HuH-7.5 (cell line): ENCODE results near the gene FGFR4.
"Not testable (repeated sequence)": the region's sequence is repeated elsewhere in the genome, so short reads cannot be mapped to it uniquely, and the experiment has no call there.

ENCODE experiments used
- DNase-seq: peaks from one replicate; pipeline ENCODE4 v3.0.0; 2011; ENCODE audit warnings: low spot score

FGFR4 gene

GRCh38 chr5:177086654-177087397 is at the start of gene FGFR4:
TSS of gene FGFR4 (plus strand) at chr5:177086915. CDS start at chr5:177089603, 2,688 bp downstream.
- peak; percentile 98 for DNase-seq

DNA sequence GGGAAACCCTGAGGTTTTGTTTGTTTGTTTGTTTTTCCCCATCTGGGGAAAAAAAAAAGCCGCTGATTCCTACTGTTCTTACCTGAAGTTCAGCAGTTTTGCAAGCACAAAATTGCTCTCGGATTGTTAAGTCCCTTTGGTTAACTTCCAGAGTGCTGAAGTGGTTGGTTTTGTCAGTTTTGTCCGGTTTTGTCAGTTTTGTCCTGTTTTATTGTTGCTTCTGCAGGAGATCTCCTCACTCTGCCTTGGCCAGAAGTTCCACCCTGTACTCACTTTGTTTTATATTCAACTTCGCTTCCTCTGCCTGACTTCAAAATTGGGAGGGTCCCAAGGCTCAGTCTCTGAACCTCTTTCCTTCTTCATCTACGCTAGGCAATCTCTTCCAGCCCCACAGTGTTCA is 49.8 kb upstream of the FGFR4 start:
- no peak for DNase-seq

- DNase-seq, result no peak
These were observed 45.8 kb upstream of the FGFR4 start for GRCh38 chr5:177040814-177041420.

DNA sequence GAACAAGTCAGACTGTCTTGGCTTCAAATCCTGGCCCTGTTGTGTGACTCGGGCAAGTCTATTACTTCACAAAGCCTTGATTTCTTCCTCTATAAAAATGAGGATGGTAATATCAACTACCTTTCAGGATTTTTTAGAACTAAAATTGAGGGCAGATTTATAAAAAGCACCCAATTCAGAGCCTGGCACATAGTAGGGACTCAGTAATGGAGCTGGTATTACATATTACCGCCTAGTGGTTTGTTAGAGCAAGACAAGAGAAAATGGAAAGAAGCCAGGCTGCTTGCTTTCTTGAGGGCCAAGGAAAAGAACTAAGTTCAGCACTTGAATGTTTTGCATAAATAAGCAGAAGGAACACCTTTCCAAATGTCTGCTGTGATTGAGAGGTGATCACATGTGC is 44.8 kb upstream of the FGFR4 start:
- no peak for DNase-seq

- DNase-seq, result no peak
These were observed 43.6 kb upstream of the FGFR4 start for GRCh38 chr5:177043114-177043513.

DNA sequence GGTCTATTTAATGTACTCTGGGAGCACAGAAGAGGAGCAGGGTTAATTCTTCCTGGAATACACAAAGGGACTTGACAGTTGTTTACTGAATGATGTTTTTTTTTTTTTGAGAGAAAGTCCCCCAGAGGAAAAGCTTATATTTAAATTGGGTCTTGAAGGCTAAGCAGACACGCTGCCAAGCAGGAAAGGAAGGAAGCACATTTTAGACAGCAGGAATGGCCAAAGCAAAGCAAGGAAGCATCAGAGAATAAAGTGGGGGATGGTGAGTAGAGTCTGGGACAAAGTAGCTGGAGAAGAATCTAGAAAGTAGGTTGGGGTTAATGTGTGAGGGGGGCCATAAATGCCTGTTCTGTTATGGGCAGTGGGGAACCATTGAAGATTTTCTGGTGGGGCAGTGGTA is 42.8 kb upstream of the FGFR4 start:
- no peak for DNase-seq

DNA sequence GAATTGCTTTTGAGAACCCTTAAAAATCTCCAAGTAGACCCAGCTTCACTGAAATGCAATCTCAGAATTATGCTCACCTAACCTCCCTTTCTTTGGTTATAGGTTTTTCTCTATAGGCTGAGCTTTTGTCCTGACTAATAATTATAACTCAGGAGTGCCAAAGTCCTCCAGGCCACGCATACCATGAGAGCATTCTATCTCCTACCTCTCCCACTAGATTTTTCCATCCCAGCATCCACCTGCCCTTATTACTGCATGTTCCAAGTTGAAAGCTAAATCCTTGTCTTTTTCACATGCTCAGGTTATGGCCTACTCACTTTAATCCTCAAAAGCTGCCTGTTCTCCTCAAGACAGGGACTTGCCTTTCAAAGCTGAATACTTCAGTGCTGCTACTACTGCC is 42.1 kb upstream of the FGFR4 start:
- no peak for DNase-seq

DNA sequence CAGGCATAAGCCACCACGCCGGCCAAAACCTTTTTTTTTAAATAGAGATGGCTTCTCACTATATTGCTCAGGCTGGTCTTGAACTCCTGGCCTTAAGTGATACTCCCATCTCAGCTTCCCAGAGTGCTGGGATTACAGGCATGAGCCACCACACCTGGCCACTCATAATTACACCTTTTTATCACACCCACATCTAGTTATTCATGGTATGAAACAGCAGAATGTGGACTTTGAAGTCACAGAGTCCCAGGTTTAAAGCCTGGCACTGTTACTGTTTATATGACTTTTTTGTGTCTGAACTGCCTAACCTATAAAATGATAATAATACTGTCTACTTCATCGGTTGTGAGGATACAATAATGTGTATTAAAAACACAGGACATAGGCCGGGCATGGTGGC is 41.1 kb upstream of the FGFR4 start:
- no peak for DNase-seq

DNA sequence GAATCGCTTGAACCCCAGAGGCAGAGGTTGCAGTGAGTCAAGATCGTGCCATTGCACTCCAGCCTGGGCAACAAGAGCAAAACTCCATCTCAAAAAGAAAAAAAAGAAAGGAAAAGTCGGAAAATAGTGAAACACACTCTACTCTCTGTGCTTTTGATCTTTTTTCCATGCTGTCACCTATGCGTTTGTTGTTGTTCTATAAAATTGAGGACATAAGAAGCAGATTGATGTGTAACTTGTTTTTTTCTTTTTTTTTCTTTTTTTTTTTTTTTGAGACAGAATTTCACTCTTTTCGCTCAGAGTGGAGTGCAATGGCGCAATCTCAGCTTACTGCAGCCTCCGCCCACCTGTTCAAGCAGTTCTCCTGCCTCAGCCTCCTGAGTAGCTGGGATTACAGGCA is 38.2 kb upstream of the FGFR4 start:
- not testable (repeated sequence) for DNase-seq

DNA sequence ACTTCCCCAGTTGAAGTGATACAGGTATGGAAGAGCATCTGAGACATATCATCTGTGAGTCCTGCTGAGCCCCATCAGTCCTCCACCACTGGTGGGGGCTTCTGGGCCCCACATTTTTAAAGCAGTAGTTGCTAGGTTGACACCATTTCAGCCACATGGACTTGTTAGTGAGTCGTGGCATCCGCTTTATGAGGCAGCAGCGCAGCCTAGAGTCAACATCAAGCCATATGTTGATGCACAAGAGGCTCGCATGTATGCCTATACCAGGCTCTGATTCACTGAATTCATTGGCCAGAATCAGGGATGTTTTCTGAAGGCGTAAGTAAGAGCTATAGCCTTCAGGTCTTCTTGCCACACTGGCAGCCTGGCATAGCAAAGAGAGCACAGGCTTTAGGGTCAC is 37.4 kb upstream of the FGFR4 start:
- DNase-seq, result no peak

- DNase-seq, result no peak
These were observed 22.0 kb upstream of the FGFR4 start for GRCh38 chr5:177064500-177065277.

GRCh38 chr5:177065491-177065890 is 21.2 kb upstream of the FGFR4 start:
- no peak for DNase-seq

DNA sequence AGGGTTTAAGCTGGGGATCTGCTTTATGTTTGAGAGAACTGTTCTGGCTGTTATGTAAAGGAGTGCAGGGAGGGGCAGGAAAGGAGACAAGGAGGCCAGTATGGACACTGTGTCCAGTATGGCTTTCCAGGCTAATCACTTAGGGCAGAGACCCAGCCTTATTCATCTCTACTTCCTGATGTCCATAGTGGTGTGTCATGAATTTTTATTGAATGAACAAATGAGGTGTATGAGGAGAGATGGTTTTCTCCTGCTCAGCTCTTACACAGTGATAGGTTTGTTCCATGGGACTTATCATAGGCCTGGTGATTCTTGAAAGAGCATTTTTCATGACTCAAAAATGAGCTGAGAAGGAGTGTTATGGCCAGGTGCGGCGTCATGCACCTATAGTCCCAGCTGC is 20.5 kb upstream of the FGFR4 start:
- DNase-seq, result no peak

- DNase-seq, result no peak
These were observed 19.2 kb upstream of the FGFR4 start for GRCh38 chr5:177067503-177067902.

DNA sequence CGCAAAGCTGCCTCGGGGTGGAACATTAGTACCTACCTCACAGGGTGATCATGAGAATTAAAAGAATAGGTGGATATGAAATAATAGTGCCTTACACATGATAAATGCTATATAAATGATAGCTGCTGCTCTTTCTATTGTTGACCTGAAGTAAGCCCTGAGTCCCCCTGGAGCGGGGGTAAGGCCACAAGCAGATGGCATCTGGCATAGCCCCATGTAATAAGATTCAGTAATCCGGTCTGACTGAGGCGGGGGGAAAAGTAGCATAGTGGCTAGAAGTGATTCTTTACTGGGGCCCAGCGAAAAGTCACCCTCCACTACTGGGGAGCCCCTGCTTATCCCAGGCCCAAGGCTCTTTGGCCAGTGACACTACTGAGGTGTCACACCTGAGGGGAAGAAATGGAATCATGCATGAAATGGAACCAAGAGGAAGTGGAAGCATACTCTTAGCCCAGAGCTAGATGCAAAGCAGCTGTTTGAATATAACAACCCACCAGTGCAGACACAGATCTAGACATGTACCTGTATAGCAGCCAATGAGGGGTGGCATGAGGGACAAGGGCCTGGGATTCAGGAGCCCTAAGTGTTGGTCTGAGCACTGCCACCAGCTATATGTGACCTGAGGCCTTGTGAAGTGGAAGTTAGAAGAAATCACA is 16.1 kb upstream of the FGFR4 start:
- DNase-seq, result no peak

- DNase-seq, result no peak
These were observed 14.9 kb upstream of the FGFR4 start for GRCh38 chr5:177071666-177072385.

DNA sequence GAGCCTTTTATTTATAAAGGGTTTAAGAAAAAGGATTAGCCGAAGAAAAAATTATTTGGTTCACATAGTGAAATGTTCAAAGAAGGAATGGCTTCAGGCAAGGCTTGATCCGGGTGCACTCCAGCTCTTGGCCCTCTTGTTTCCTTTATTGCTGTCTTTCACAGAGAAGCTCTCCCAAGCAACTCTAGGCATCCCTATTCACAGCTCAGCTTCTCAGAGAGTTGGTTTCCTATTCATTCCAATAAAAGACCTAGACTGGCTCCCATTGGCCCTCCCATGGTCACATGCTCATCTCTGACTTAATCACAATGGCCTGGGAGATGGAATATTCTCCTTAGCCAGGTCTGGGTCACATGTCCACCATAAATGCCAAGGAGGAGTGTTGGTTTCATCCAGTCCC is 9.4 kb upstream of the FGFR4 start:
- DNase-seq, result no peak

GRCh38 chr5:177079606-177080005 is 7.1 kb upstream of the FGFR4 start:
- DNase-seq, result no peak

DNA sequence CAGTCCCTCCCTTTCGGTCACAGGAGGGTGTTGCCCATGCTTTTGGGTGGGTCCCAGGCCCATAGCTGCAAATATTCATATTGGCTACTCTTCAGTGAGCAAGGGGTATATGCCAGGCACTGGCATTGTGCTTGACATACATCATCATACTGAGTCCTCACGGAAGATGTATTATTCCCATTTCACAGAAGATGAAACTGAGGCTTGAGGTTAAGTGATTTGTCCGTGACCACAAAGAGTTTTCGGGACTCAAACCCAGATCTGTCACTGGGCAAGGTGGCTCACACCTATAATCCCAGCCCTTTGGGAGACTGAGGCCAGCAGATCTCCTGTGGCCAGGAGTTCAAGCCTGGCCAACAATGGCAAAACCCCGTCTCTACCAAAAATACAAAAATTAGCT is 6.5 kb upstream of the FGFR4 start:
- no peak for DNase-seq

GRCh38 chr5:177081859-177082258 is 4.9 kb upstream of the FGFR4 start:
- DNase-seq, result no peak

- DNase-seq, result no peak
These were observed 3.4 kb upstream of the FGFR4 start for GRCh38 chr5:177083357-177083756.

DNA sequence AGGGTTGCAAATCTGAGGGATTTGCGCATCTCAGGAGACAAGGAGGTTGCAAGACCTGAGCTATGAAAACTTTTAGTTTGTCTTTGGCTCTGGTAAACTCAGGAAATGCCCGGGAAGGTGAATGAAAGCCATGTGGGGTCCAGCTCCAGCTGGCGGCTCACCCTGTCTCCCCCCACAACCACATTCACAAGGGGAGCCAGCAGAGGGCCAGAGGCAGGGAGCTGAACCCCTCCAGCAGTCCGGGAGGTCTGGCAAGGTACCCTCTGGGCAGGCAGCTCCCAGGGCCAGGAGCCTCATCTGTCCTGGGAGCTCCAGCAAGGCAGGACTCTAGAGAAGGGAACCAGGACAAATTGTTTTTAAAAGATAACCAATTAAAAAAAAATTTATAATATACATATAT is 2.5 kb upstream of the FGFR4 start:
- DNase-seq, result no peak
